D721Med (cell line): Measurements from ENCODE around the gene PRIM2.
"Not testable (repeated sequence)": the region's sequence is repeated elsewhere in the genome, so short reads cannot be mapped to it uniquely, and the experiment has no call there.

ENCODE experiments used
- DNase-seq: peaks from one replicate; pipeline ENCODE4 v3.0.0; 2011; ENCODE audit warnings: low spot score; ENCODE audit not compliant: insufficient read length
- FAIRE-seq: peaks from 2 replicates; lab custom pipeline; 2011; peaks lifted over from hg19 to GRCh38; lab: Jason Lieb, UNC
- TF ChIP-seq, protein P1 (sequence below): IDR thresholded peaks from 2 replicates; pipeline ENCODE4 v1.5.1; 2012; ENCODE audit warnings: mild to moderate bottlenecking, control low read depth; ENCODE audit not compliant: insufficient read depth; ENCODE audit errors: missing control alignments

Gene PRIM2

DNA sequence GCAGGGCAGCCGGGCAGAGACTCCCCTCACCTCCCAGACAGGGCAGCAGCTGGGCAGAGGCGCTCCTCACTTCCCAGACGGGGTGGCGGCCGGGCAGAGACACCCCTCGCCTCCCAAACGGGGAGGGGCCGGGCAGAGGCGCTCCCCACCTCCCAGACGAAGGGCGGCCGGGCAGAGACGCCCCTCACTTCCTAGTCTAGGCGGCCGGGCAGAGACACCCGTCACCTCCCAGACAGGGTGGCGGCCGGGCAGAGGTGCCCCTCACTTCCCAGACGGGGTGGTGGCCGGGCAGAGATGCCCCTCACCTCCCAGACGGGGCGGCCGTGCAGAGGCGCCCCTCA, 6.6 kb upstream of the PRIM2 start:
- DNase-seq (no peak), FAIRE-seq (no peak)
- TF ChIP-seq, protein P1, sequence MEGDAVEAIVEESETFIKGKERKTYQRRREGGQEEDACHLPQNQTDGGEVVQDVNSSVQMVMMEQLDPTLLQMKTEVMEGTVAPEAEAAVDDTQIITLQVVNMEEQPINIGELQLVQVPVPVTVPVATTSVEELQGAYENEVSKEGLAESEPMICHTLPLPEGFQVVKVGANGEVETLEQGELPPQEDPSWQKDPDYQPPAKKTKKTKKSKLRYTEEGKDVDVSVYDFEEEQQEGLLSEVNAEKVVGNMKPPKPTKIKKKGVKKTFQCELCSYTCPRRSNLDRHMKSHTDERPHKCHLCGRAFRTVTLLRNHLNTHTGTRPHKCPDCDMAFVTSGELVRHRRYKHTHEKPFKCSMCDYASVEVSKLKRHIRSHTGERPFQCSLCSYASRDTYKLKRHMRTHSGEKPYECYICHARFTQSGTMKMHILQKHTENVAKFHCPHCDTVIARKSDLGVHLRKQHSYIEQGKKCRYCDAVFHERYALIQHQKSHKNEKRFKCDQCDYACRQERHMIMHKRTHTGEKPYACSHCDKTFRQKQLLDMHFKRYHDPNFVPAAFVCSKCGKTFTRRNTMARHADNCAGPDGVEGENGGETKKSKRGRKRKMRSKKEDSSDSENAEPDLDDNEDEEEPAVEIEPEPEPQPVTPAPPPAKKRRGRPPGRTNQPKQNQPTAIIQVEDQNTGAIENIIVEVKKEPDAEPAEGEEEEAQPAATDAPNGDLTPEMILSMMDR: no peak

- DNase-seq, FAIRE-seq: not testable (repeated sequence)
These were observed 6.0 kb upstream of the PRIM2 start for GRCh38 chr6:57311300-57312003.

- FAIRE-seq (no peak), DNase-seq (no peak)
- TF ChIP-seq, protein P1: no peak
These were observed 5.5 kb upstream of the PRIM2 start for GRCh38 chr6:57312004-57312345.

DNA sequence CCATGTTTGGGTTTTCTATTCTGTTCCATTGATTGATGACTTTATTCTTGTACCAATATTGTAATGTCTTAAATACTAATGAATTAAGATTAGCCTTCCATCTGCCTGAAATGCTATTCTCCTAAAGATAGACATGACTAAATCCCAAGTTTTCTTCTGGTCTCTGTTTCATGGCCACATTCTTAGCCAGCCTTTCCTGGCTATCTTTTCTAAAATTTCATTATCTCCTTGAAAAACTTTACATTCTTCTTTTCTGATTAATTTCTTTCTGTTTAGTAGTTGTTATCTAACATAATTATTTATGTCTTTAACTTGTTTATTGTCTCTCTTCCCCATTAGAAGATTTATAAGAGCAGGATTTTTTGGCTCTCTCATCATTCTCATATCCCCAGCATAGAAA, 4.4 kb upstream of the PRIM2 start:
- TF ChIP-seq, protein P1: no peak
- FAIRE-seq (no peak), DNase-seq (no peak)

DNA sequence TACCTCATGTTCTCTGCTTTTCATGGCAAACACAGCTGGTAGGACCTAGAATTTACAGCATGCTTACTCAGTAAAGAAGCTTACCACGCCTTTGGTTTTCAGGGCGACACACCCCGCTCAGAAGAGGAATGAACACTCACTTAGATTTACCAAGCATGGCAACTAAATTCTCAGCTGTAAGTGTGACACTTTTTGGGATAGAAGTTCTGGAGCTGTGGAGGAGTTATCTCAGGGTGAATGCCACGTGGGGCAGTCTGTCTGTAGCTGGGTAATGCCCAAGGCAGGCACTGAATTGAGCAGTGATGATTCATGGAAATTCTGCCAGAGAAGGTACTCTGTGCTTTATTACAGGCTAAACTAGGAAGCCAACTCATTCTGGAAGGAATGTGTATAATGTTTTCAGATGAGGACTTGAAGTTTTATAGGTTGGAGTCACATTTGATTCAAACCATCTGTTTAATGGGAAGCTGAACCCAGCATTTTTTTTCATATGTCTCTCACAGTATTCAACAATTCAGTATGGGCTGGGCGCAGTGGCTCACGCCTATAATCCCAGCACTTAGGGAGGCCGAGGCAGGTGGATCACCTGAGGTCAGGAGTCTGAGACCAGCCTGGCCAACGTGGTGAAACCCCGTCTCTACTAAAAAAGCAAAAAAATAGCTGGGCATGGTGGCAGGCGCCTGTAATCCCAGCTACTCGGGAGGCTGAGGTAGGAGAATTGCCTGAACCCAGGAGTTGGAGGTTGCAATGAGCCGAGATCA, 3.5 kb upstream of the PRIM2 start:
- TF ChIP-seq, protein P1: no peak
- no peak for DNase-seq
- no peak for FAIRE-seq

GRCh38 chr6:57315111-57315510, 2.3 kb upstream of the PRIM2 start:
- FAIRE-seq (no peak), DNase-seq (no peak)
- TF ChIP-seq, protein P1: no peak

DNA sequence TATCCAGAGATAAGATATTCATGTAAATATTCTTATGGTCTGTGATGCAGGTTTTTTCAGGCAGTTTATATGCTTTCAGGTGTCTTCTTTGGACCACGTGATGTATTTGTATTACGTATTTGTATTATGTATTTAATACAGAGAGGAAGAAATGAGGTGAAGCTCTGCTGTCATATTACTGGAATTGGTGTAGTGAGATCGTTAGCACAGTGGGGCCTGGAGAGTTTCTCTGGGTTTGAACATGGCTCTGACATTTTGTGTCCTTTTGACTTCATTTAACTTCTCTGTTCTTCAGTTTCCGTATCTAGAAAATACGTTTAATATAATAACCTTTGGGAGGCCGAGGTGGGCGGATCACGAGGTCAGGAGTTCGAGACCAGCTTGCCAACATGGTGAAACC, 1.6 kb upstream of the PRIM2 start:
- no peak for FAIRE-seq
- TF ChIP-seq, protein P1: no peak
- no peak for DNase-seq
